ENCODE data around the gene AMDHD1. TPM values are rescaled to one million over a fixed set of nuclear protein-coding genes. Genes with fewer than 3 reads are reported as not detected.

Gene AMDHD1
- total and polyA plus RNA-seq, 2 donors (not counting 3 experiments of a cell fraction or from before 2014, with no cell fraction given): not detected

DNA sequence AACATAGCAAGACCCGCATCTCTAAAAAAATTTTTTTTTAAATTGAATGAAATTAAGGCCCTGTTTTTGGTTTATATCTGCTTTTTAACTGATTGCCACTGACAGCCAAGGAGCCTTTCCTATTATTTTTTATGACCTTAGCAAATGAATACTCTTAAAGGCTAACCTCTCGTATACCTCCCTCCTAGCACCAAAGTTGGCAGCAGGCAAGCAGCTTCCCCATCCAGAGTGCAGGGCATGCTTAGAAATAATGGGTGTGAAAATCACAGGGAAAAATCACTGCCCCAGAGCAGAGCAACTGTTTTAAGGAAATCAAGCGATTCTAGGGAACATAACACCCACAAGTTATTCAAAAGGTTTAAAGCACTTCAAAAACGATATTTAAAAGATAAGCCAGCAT is 32.4 kb downstream of the AMDHD1 start:
- intact Hi-C loops (cut with micrococcal nuclease): no loop called here
- Histone ChIP-seq H3K9me3 (replicated peaks; ENCODE audit: control insufficient read depth, insufficient read depth, low read length) (no peaks in the 10 kb centered on the region), H3K4me2 (ENCODE audit: insufficient read depth, low read length) (no peak overlapping the region), H3K27me3 (ENCODE audit: control insufficient read depth in 2 of 2, insufficient read depth in 2 of 2, low read length in 2 of 2) (peaks cover 8 to 9% of the 10 kb centered on the region in 2 experiments), H3K9ac (replicated peaks; ENCODE audit: extremely low read depth, insufficient read depth, low read length) (no peak overlapping the region), H4K20me1 (replicated peaks; ENCODE audit: control insufficient read depth, extremely low read depth, insufficient read depth, low read length) (no peaks in the 10 kb centered on the region), H3K4me1 (ENCODE audit: control insufficient read depth, extremely low read depth, insufficient read depth, low read length) (no peaks in the 10 kb centered on the region), H3K79me2 (ENCODE audit: control insufficient read depth, insufficient read depth, low read length) (no peaks in the 10 kb centered on the region), H3K9me1 (replicated peaks; ENCODE audit: control insufficient read depth, extremely low read depth, insufficient read depth, low read length) (no peaks in the 10 kb centered on the region), H2AFZ (ENCODE audit: low read depth, low read length) (no peak overlapping the region), H3K4me3 (replicated peaks in 1 of 3; ENCODE audit: insufficient read depth in 1 of 3, low read depth in 1 of 3, low read length in 3 of 3) (no peak overlapping the region), H3K27ac (ENCODE audit: insufficient read depth, low read depth, low read length) (no peak overlapping the region), H3K36me3 (ENCODE audit: control insufficient read depth in 2 of 2, extremely low read depth in 1 of 2, insufficient read depth in 2 of 2, low read length in 2 of 2) (no peaks in the 10 kb centered on the region)
- no peak for TF ChIP-seq FOS (IDR thresholded peaks at IDR 0.05; ENCODE audit: borderline replicate concordance, insufficient read depth, low read length)
- no peak for TF ChIP-seq POLR2AphosphoS5 (IDR thresholded peaks at IDR 0.05; ENCODE audit: insufficient read depth, low read depth, low read length)
- TF ChIP-seq, protein P1, sequence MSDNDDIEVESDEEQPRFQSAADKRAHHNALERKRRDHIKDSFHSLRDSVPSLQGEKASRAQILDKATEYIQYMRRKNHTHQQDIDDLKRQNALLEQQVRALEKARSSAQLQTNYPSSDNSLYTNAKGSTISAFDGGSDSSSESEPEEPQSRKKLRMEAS (IDR thresholded peaks at IDR 0.05; ENCODE audit: insufficient read depth, insufficient read length): no peak
- TF ChIP-seq GATA2 (IDR thresholded peaks at IDR 0.05; ENCODE audit: insufficient read depth, insufficient read length, low read depth, low read length): no peak
- TF ChIP-seq EZH2 (IDR thresholded peaks at IDR 0.05; ENCODE audit: borderline replicate concordance, low read depth, low read length, severe bottlenecking): no peak
- no peak for TF ChIP-seq JUN (IDR thresholded peaks at IDR 0.05; ENCODE audit: borderline replicate concordance, insufficient read depth, insufficient read length, low read depth)
- no peak for TF ChIP-seq MYC (IDR thresholded peaks at IDR 0.05; ENCODE audit: low read depth, low read length)
- TF ChIP-seq, protein P2, sequence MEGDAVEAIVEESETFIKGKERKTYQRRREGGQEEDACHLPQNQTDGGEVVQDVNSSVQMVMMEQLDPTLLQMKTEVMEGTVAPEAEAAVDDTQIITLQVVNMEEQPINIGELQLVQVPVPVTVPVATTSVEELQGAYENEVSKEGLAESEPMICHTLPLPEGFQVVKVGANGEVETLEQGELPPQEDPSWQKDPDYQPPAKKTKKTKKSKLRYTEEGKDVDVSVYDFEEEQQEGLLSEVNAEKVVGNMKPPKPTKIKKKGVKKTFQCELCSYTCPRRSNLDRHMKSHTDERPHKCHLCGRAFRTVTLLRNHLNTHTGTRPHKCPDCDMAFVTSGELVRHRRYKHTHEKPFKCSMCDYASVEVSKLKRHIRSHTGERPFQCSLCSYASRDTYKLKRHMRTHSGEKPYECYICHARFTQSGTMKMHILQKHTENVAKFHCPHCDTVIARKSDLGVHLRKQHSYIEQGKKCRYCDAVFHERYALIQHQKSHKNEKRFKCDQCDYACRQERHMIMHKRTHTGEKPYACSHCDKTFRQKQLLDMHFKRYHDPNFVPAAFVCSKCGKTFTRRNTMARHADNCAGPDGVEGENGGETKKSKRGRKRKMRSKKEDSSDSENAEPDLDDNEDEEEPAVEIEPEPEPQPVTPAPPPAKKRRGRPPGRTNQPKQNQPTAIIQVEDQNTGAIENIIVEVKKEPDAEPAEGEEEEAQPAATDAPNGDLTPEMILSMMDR (IDR thresholded peaks at IDR 0.05; ENCODE audit: extremely low read depth in 1 of 2, insufficient read depth in 1 of 2, low read depth in 1 of 2, low read length in 2 of 2): no peak
- POLR2A ChIA-PET: no interaction called here
- FAIRE-seq: no peak
- no TSS peak for BruUV-seq (replicated peaks)
- dilution Hi-C loops (cut with MboI; ENCODE audit: extremely low pct_ligation_motif_present, low sequenced_read_pairs): no loop called here
- CTCF ChIA-PET: interaction anchor here (1.4 kb wide), 1 partner anchor 24 kb away, joined by 3 read pairs; no protein-coding TSS in a partner anchor
- DNase-seq (ENCODE audit: low read depth, low spot score): no peak
